OCI-LY1 (cell line): Measurements from ENCODE around the gene LMF1.

Experiments used
- EZH2 ChIP-seq: fragments of 200-600 bp; sonication (generic), shearing (Covaris generic); IDR thresholded peaks from 2 replicates; pipeline ENCODE4 v1.8.0; 2017; ENCODE audit warnings: borderline replicate concordance, mixed run types, mild to moderate bottlenecking, antibody characterized with exemption, low read length, moderate library complexity, mixed read lengths
- TF ChIP-seq, protein P1 (sequence below): fragments of 200-600 bp; sonication (generic), shearing (Covaris generic); IDR thresholded peaks from 2 replicates; pipeline ENCODE4 v1.5.1; 2017; ENCODE audit warnings: mild to moderate bottlenecking, antibody characterized with exemption, low read length, moderate library complexity, mixed read lengths

DNA sequence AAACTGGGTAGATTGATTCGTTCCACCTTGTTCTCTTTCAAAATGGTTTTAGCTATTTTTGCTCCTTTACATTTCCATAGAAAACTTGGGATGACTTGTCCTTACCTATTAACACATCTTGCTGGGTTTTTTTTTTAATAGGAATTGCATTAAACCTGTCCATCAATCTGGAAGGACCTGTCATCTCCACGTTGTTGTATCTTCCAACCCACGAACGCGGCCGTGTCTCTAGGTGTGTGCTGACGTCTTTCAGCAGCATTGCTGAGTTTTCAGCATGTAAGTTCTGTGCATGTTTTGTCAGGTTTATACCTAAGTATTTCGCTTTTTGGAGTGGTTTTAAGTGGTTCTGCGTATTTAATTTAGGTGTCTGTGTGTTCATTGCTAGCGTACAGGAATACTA is 109.9 kb downstream of the LMF1 start:
- TF ChIP-seq, protein P1, sequence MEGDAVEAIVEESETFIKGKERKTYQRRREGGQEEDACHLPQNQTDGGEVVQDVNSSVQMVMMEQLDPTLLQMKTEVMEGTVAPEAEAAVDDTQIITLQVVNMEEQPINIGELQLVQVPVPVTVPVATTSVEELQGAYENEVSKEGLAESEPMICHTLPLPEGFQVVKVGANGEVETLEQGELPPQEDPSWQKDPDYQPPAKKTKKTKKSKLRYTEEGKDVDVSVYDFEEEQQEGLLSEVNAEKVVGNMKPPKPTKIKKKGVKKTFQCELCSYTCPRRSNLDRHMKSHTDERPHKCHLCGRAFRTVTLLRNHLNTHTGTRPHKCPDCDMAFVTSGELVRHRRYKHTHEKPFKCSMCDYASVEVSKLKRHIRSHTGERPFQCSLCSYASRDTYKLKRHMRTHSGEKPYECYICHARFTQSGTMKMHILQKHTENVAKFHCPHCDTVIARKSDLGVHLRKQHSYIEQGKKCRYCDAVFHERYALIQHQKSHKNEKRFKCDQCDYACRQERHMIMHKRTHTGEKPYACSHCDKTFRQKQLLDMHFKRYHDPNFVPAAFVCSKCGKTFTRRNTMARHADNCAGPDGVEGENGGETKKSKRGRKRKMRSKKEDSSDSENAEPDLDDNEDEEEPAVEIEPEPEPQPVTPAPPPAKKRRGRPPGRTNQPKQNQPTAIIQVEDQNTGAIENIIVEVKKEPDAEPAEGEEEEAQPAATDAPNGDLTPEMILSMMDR: no peak
- no peak for TF ChIP-seq EZH2
